OCI-LY1 (cell line): ENCODE data around the gene SCYGR3.

Source experiments
- CTCF ChIP-seq: fragments of 200-600 bp; sonication (generic), shearing (Covaris generic); IDR thresholded peaks from 2 replicates; pipeline ENCODE4 v1.5.1; 2017; ENCODE audit warnings: mild to moderate bottlenecking, antibody characterized with exemption, low read length, moderate library complexity, mixed read lengths
- EZH2 ChIP-seq: fragments of 200-600 bp; sonication (generic), shearing (Covaris generic); IDR thresholded peaks from 2 replicates; pipeline ENCODE4 v1.8.0; 2017; ENCODE audit warnings: borderline replicate concordance, mixed run types, mild to moderate bottlenecking, antibody characterized with exemption, low read length, moderate library complexity, mixed read lengths

- TF ChIP-seq EZH2 (no peak), CTCF (no peak)
Observed at GRCh38 chr2:227602358-227602757, 12.3 kb downstream of the SCYGR3 start.
